Nephron progenitor cell (in vitro differentiated cells): ENCODE data around the gene CCDC177.

Experiments used
- DNase-seq: peaks from one replicate; pipeline ENCODE4 v3.0.0; 2021
- H3K27ac Mint-ChIP-seq: 2 replicates; pipeline ENCODE4 v1.8.0; 2021; ENCODE audit warnings: mild to moderate bottlenecking, moderate library complexity, mixed read lengths
- H3K27me3 Mint-ChIP-seq: 2 replicates; pipeline ENCODE4 v1.8.0; 2021; ENCODE audit warnings: mild to moderate bottlenecking, low read depth, mixed read lengths; ENCODE audit not compliant: poor library complexity
- H3K36me3 Mint-ChIP-seq: 2 replicates; pipeline ENCODE4 v1.8.0; 2021; ENCODE audit warnings: low read depth, mixed read lengths
- H3K4me1 Mint-ChIP-seq: 2 replicates; pipeline ENCODE4 v1.8.0; 2021; ENCODE audit warnings: mixed read lengths
- H3K4me3 Mint-ChIP-seq: 2 replicates; pipeline ENCODE4 v1.8.0; 2021; ENCODE audit warnings: mild to moderate bottlenecking, moderate library complexity, mixed read lengths
- H3K9me3 Mint-ChIP-seq: 2 replicates; pipeline ENCODE4 v1.8.0; 2021; ENCODE audit warnings: mild to moderate bottlenecking, moderate library complexity, mixed read lengths
- CTCF ChIP-seq: fragments of 200-600 bp; sonication (generic); IDR thresholded peaks from 2 replicates; pipeline ENCODE4 v1.5.0; 2021; ENCODE audit warnings: antibody characterized with exemption

CCDC177 gene

GRCh38 chr14:69543341-69544115 lies 31.1 kb downstream of the CCDC177 start:
- TF ChIP-seq CTCF = no peak
- Mint-ChIP-seq H3K9me3 (peaks cover 6% of the 10 kb centered on the region), H3K4me3 (no peak overlapping the region), H3K27me3 (peaks cover 38% of the 10 kb centered on the region), H3K36me3 (peaks cover 5% of the 10 kb centered on the region), H3K4me1 (peaks cover 13% of the 10 kb centered on the region), H3K27ac (no peak overlapping the region)
- DNase-seq = peak; percentile 20

- Mint-ChIP-seq H3K27ac (no peak overlapping the region), H3K9me3 (peaks cover 6% of the 10 kb centered on the region), H3K4me1 (peaks cover 6% of the 10 kb centered on the region), H3K4me3 (no peak overlapping the region), H3K36me3 (peaks cover 5% of the 10 kb centered on the region), H3K27me3 (peaks cover 42% of the 10 kb centered on the region)
- no peak for DNase-seq
- TF ChIP-seq CTCF = no peak
Observed at GRCh38 chr14:69542311-69542710, 32.4 kb downstream of the CCDC177 start.

- H3K27me3 Mint-ChIP-seq = peaks cover 34% of the 10 kb centered on the region
- H3K36me3 Mint-ChIP-seq = no peaks in the 10 kb centered on the region
- H3K27ac Mint-ChIP-seq = no peak overlapping the region
- no peak overlapping the region for H3K4me3 Mint-ChIP-seq
- DNase-seq = no peak
- peaks cover 1% of the 10 kb centered on the region for H3K9me3 Mint-ChIP-seq
- H3K4me1 Mint-ChIP-seq = no peaks in the 10 kb centered on the region
- no peak for TF ChIP-seq CTCF
Observed at GRCh38 chr14:69540654-69541335, 33.9 kb downstream of the CCDC177 start.

- Mint-ChIP-seq H3K9me3 (no peaks in the 10 kb centered on the region), H3K4me1 (peaks cover 4% of the 10 kb centered on the region), H3K36me3 (no peaks in the 10 kb centered on the region), H3K27me3 (peaks cover 37% of the 10 kb centered on the region), H3K27ac (no peak overlapping the region), H3K4me3 (no peak overlapping the region)
- no peak for DNase-seq
- no peak for TF ChIP-seq CTCF
Observed at GRCh38 chr14:69539631-69540410, 34.9 kb downstream of the CCDC177 start.

- Mint-ChIP-seq H3K4me3 (no peak overlapping the region), H3K4me1 (peaks cover 4% of the 10 kb centered on the region), H3K9me3 (no peaks in the 10 kb centered on the region), H3K27me3 (peaks cover 30% of the 10 kb centered on the region), H3K36me3 (no peaks in the 10 kb centered on the region), H3K27ac (no peak overlapping the region)
- no peak for DNase-seq
- no peak for TF ChIP-seq CTCF
Observed at GRCh38 chr14:69538766-69539165, 35.9 kb downstream of the CCDC177 start.
